Stimulated activated CD4-positive, alpha-beta T cell treated with anti-CD3 and anti-CD28 coated beads, TNF-alpha, amount 100 ng/mL, for 24 hours (primary cell): Measurements from ENCODE around the gene AHRR.
"Not testable (repeated sequence)": the region's sequence is repeated elsewhere in the genome, so short reads cannot be mapped to it uniquely, and the experiment has no call there.

Experiments used
- DNase-seq, 3 experiments: peaks; one replicate each; pipeline ENCODE4 v3.0.0-alpha.2; 2020; ENCODE audit warnings: low read depth in 3 of 3

AHRR gene

GRCh38 chr5:395156-395920 is 73.8 kb downstream of the AHRR start:
- no peak for DNase-seq

GRCh38 chr5:395921-396530 is 74.5 kb downstream of the AHRR start:
- DNase-seq = no peak

- DNase-seq = no peak
Observed at GRCh38 chr5:396531-396961, 75.0 kb downstream of the AHRR start.

GRCh38 chr5:398141-398474 is 76.6 kb downstream of the AHRR start:
- not testable (repeated sequence) for DNase-seq

GRCh38 chr5:398475-399295 is 77.2 kb downstream of the AHRR start:
- no peak for DNase-seq

GRCh38 chr5:399296-400281 is 78.1 kb downstream of the AHRR start:
- DNase-seq = peak; percentile 28 to 64 (median 39)

GRCh38 chr5:400282-401145 is 79.0 kb downstream of the AHRR start:
- DNase-seq = no peak

- no peak for DNase-seq
Observed at GRCh38 chr5:401146-402034, 79.9 kb downstream of the AHRR start.

- not testable (repeated sequence) for DNase-seq
Observed at GRCh38 chr5:402219-402614, 80.7 kb downstream of the AHRR start.

GRCh38 chr5:402615-403359 is 81.3 kb downstream of the AHRR start:
- DNase-seq = no peak

GRCh38 chr5:403995-404394 is 82.5 kb downstream of the AHRR start:
- no peak for DNase-seq

- DNase-seq = no peak
Observed at GRCh38 chr5:404666-405241, 83.2 kb downstream of the AHRR start.

GRCh38 chr5:405421-405820 is 83.9 kb downstream of the AHRR start:
- no peak for DNase-seq

- DNase-seq = no peak
Observed at GRCh38 chr5:406041-406440, 84.5 kb downstream of the AHRR start.

- no peak for DNase-seq
Observed at GRCh38 chr5:407051-407450, 85.5 kb downstream of the AHRR start.

GRCh38 chr5:407801-408268 is 86.3 kb downstream of the AHRR start:
- DNase-seq = no peak

GRCh38 chr5:410911-411517 is 89.5 kb downstream of the AHRR start:
- DNase-seq = no peak

GRCh38 chr5:411728-412127 is 90.2 kb downstream of the AHRR start:
- DNase-seq = peak in 2 of 3 experiments; percentile 19 to 51
